ENCODE results near the gene OR2L5. TPM values are rescaled to one million over a fixed set of nuclear protein-coding genes. Genes with fewer than 3 reads are reported as not detected.

Gene OR2L5
- total RNA-seq, 2 donors from 2014 or later: not detected

- H3K27ac ChIP-seq: no peak overlapping the region
- intact Hi-C loops (cut with DNase I): no loop called here
- H3K4me3 ChIP-seq: no peak overlapping the region
- DNase-seq (no peak), ATAC-seq (no peak)
- H3K36me3 ChIP-seq (replicated peaks in 1 of 2; ENCODE audit: insufficient read depth in 1 of 2, low read depth in 2 of 2): no peaks in the 10 kb centered on the region
- WGBS, 2 donors: 34 to 35% methylated on average over 2 of the region's 2 CpGs
- TF ChIP-seq POLR2A (IDR thresholded peaks at IDR 0.05) (no peak), CTCF (IDR thresholded peaks at IDR 0.05) (no peak)
- no peaks in the 10 kb centered on the region for H3K9me3 ChIP-seq
- no peaks in the 10 kb centered on the region for H3K4me1 ChIP-seq
- H3K27me3 ChIP-seq: no peaks in the 10 kb centered on the region
Measured at GRCh38 chr1:247998811-247999210, 14.6 kb upstream of the OR2L5 start.

GRCh38 chr1:248000169-248000568 is 13.3 kb upstream of the OR2L5 start:
- 57 to 71% methylated on average over 1 of the region's 1 CpG for WGBS, 2 donors
- no peak overlapping the region for H3K4me3 ChIP-seq
- TF ChIP-seq CTCF (IDR thresholded peaks at IDR 0.05) (no peak), POLR2A (IDR thresholded peaks at IDR 0.05) (no peak)
- intact Hi-C loops (cut with DNase I): no loop called here
- H3K36me3 ChIP-seq (replicated peaks in 1 of 2; ENCODE audit: insufficient read depth in 1 of 2, low read depth in 2 of 2): no peaks in the 10 kb centered on the region
- H3K4me1 ChIP-seq: no peaks in the 10 kb centered on the region
- H3K27ac ChIP-seq: no peak overlapping the region
- DNase-seq: no peak
- no peaks in the 10 kb centered on the region for H3K27me3 ChIP-seq
- H3K9me3 ChIP-seq: no peaks in the 10 kb centered on the region
- no peak for ATAC-seq

GRCh38 chr1:248007778-248008177 is 5.7 kb upstream of the OR2L5 start:
- ATAC-seq: no peak
- H3K4me1 ChIP-seq: no peaks in the 10 kb centered on the region
- no peaks in the 10 kb centered on the region for H3K36me3 ChIP-seq (replicated peaks in 1 of 2; ENCODE audit: insufficient read depth in 1 of 2, low read depth in 2 of 2)
- H3K4me3 ChIP-seq: no peak overlapping the region
- peaks cover 0 to 8% (median 0%) of the 10 kb centered on the region in 3 donors for H3K9me3 ChIP-seq
- H3K27ac ChIP-seq: no peak overlapping the region
- no peaks in the 10 kb centered on the region for H3K27me3 ChIP-seq
- WGBS, 2 donors: 28 to 36% methylated on average over 1 of the region's 1 CpG
- DNase-seq: no peak
- intact Hi-C loops (cut with DNase I): no loop called here
- TF ChIP-seq CTCF (IDR thresholded peaks at IDR 0.05): no peak
- no peak for TF ChIP-seq POLR2A (IDR thresholded peaks at IDR 0.05)

GRCh38 chr1:248009681-248010080 is 3.8 kb upstream of the OR2L5 start:
- intact Hi-C loops (cut with DNase I): no loop called here
- DNase-seq (no peak), ATAC-seq (no peak)
- Histone ChIP-seq H3K27me3 (no peaks in the 10 kb centered on the region), H3K4me1 (no peaks in the 10 kb centered on the region), H3K27ac (no peak overlapping the region), H3K9me3 (peaks cover 0 to 8% (median 0%) of the 10 kb centered on the region in 3 donors), H3K36me3 (replicated peaks in 1 of 2; ENCODE audit: insufficient read depth in 1 of 2, low read depth in 2 of 2) (no peaks in the 10 kb centered on the region), H3K4me3 (no peak overlapping the region)
- TF ChIP-seq POLR2A (IDR thresholded peaks at IDR 0.05): no peak
- no peak for TF ChIP-seq CTCF (IDR thresholded peaks at IDR 0.05)
- WGBS, 2 donors: 71 to 75% methylated on average over 3 of the region's 3 CpGs

- Histone ChIP-seq H3K9me3 (peaks cover 0 to 8% (median 0%) of the 10 kb centered on the region in 3 donors), H3K27ac (no peak overlapping the region), H3K27me3 (no peaks in the 10 kb centered on the region), H3K4me1 (no peaks in the 10 kb centered on the region), H3K36me3 (replicated peaks in 1 of 2; ENCODE audit: insufficient read depth in 1 of 2, low read depth in 2 of 2) (no peaks in the 10 kb centered on the region), H3K4me3 (no peak overlapping the region)
- ATAC-seq: no peak
- TF ChIP-seq CTCF (IDR thresholded peaks at IDR 0.05) (no peak), POLR2A (IDR thresholded peaks at IDR 0.05) (no peak)
- DNase-seq: no peak
- WGBS, 2 donors: 45 to 55% methylated on average over 1 of the region's 1 CpG
- intact Hi-C loops (cut with DNase I): no loop called here
Measured at GRCh38 chr1:248015803-248016202, 2.3 kb downstream of the OR2L5 start.

Data from body of pancreas (tissue), 4 donors.